ENCODE data around the gene ELK3.

Gene ELK3

GRCh38 chr12:96228566-96229248 is 34.5 kb downstream of the ELK3 start:
- H3K4me3 ChIP-seq (ENCODE audit: low read depth, low read length), result no peak overlapping the region
- in situ Hi-C loops (cut with HindIII; ENCODE audit: low sequenced_read_pairs), result no loop called here
- no peak for TF ChIP-seq CTCF (IDR thresholded peaks at IDR 0.05; ENCODE audit: low read depth, low read length)
- no peak for DNase-seq (ENCODE audit: low read depth, low spot score)

- no peak overlapping the region for H3K4me3 ChIP-seq (ENCODE audit: low read depth, low read length)
- DNase-seq (ENCODE audit: low read depth, low spot score), result no peak
- TF ChIP-seq CTCF (IDR thresholded peaks at IDR 0.05; ENCODE audit: low read depth, low read length), result no peak
- in situ Hi-C loops (cut with HindIII; ENCODE audit: low sequenced_read_pairs), result no loop called here
Observed at GRCh38 chr12:96230646-96231045, 36.5 kb downstream of the ELK3 start.

- in situ Hi-C loops (cut with HindIII; ENCODE audit: low sequenced_read_pairs), result no loop called here
- no peak for TF ChIP-seq CTCF (IDR thresholded peaks at IDR 0.05; ENCODE audit: low read depth, low read length)
- no peak for DNase-seq (ENCODE audit: low read depth, low spot score)
- no peak overlapping the region for H3K4me3 ChIP-seq (ENCODE audit: low read depth, low read length)
Observed at GRCh38 chr12:96233168-96233567, 39.0 kb downstream of the ELK3 start.

- DNase-seq (ENCODE audit: low read depth, low spot score), result peak; percentile 97
- H3K4me3 ChIP-seq (ENCODE audit: low read depth, low read length), result no peak overlapping the region
- in situ Hi-C loops (cut with HindIII; ENCODE audit: low sequenced_read_pairs), result no loop called here
- no peak for TF ChIP-seq CTCF (IDR thresholded peaks at IDR 0.05; ENCODE audit: low read depth, low read length)
Observed at GRCh38 chr12:96233939-96234461, 39.8 kb downstream of the ELK3 start.

DNA sequence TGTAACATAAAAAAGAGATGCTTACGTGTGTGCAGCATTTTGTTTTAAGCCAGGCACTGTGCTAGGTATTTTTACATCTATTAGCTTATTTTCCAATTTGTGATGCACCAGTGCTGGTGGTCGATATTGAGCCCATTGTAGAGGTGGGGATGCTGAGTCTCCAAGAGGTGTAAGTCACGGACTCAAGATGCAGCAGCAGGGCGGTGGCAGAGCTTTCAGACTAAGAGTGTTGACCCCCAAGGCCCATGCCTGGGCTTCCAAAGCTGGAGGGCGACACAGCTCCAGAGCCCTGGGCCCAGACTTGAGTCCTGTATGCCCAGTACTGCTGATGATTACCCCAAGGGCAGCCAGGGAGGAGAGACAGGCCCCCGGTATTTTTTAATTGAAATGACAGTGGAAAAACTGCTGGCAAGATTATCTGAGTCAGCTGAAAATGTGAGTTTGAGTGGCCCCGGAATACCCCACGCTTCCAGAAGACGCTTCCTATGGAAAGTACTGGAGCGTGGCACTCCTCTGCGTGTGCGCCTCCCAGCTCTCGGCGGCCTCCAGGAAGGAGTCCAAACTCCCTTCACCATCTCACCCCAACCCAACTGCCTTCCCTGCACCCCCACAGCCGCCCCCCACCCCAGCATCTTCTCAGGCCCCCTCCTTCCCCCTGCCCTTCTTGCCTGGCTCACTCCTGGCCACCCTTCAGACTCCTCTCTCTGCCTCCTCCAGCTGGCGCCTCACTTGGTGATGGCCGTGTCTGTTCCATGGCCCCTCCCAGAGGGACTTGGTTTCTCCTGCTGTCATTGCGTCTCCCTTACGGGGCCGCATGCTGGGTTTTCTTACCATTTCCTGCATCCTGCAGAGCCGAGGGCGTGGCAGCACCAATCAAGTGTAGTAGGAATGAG is 40.7 kb downstream of the ELK3 start:
- TF ChIP-seq CTCF (IDR thresholded peaks at IDR 0.05; ENCODE audit: low read depth, low read length), result no peak
- no peak for DNase-seq (ENCODE audit: low read depth, low spot score)
- in situ Hi-C loops (cut with HindIII; ENCODE audit: low sequenced_read_pairs), result no loop called here
- no peak overlapping the region for H3K4me3 ChIP-seq (ENCODE audit: low read depth, low read length)

- in situ Hi-C loops (cut with HindIII; ENCODE audit: low sequenced_read_pairs), result no loop called here
- peak; percentile 33 for DNase-seq (ENCODE audit: low read depth, low spot score)
- no peak for TF ChIP-seq CTCF (IDR thresholded peaks at IDR 0.05; ENCODE audit: low read depth, low read length)
- no peak overlapping the region for H3K4me3 ChIP-seq (ENCODE audit: low read depth, low read length)
Observed at GRCh38 chr12:96235484-96235826, 41.3 kb downstream of the ELK3 start.

Data from astrocyte of the spinal cord (primary cell).